Body of pancreas (tissue), 4 donors: ENCODE results near the gene ZNF653.

Experiments
- POLR2A ChIP-seq, 3 donors: fragments of 450-650 bp; IDR thresholded peaks; one replicate each; pipeline ENCODE4 v1.6.1; 2016; ENCODE audit warnings: antibody characterized with exemption in 3 of 3, mild to moderate bottlenecking in 2 of 3
- TF ChIP-seq, protein P1 (sequence below), 7 experiments: fragments of 450-650 bp in 4 of 7; fragments of 200-600 bp in 3 of 7; sonication (generic) in 3 of 7; IDR thresholded peaks; one replicate each; pipeline ENCODE4 v1.5.1; 2016 to 2019; ENCODE audit warnings: antibody characterized with exemption in 7 of 7

DNA sequence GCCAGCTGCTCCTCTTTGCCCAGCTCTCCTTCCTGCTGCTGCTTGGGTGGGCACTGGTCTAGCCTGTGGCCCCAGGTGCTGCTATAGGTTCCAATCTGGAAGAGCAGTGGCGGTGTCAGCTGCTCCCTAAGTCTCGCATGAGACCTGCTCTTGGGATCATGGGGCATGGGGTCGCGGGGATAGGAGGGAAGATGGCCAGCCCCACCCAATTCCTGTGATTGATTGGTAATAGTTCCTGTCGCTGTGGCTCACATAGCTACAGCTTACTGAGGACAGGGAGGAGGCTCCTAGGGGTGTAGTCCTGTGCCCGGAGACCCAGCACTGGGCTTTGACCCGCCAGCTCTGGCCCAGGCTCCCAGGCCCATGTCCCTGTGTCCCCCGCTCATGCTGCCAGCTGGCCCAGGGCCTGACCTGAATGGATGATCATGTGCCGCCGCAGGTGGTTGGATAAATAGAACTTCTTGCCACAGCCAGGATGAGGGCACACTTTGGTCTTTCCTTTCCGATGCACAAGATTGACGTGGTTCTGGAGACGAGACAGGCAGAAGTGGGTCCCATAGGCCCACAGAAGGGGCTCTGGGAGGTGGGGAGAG is 20.3 kb downstream of the ZNF653 start:
- no peak for TF ChIP-seq POLR2A (IDR thresholded peaks at IDR 0.05)
- TF ChIP-seq, protein P1, sequence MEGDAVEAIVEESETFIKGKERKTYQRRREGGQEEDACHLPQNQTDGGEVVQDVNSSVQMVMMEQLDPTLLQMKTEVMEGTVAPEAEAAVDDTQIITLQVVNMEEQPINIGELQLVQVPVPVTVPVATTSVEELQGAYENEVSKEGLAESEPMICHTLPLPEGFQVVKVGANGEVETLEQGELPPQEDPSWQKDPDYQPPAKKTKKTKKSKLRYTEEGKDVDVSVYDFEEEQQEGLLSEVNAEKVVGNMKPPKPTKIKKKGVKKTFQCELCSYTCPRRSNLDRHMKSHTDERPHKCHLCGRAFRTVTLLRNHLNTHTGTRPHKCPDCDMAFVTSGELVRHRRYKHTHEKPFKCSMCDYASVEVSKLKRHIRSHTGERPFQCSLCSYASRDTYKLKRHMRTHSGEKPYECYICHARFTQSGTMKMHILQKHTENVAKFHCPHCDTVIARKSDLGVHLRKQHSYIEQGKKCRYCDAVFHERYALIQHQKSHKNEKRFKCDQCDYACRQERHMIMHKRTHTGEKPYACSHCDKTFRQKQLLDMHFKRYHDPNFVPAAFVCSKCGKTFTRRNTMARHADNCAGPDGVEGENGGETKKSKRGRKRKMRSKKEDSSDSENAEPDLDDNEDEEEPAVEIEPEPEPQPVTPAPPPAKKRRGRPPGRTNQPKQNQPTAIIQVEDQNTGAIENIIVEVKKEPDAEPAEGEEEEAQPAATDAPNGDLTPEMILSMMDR (IDR thresholded peaks at IDR 0.05) = no peak
